Upper lobe of right lung (tissue), 1 donor: Measurements from ENCODE around the gene STX8. TPM values are rescaled to one million over a fixed set of nuclear protein-coding genes. Genes with fewer than 3 reads are reported as not detected.
"Not testable (repeated sequence)": the region's sequence is repeated elsewhere in the genome, so short reads cannot be mapped to it uniquely, and the experiment has no call there.

ENCODE experiments used
- ATAC-seq: fragments of 200-7000 bp; cut with Tn5 transposase; one replicate; pipeline ENCODE4 v1.9.1; 2020; ENCODE audit warnings: mild to moderate bottlenecking, moderate library complexity
- DNase-seq: peaks from one replicate; pipeline ENCODE4 v3.0.0-alpha.2; 2020
- H3K27ac ChIP-seq: fragments of 200-600 bp; one replicate; pipeline ENCODE4 v1.8.0; 2022
- H3K27me3 ChIP-seq: fragments of 200-600 bp; one replicate; pipeline ENCODE4 v1.8.0; 2022; ENCODE audit warnings: mild to moderate bottlenecking
- H3K36me3 ChIP-seq: fragments of 200-600 bp; one replicate; pipeline ENCODE4 v1.8.0; 2022
- H3K4me1 ChIP-seq: fragments of 200-600 bp; one replicate; pipeline ENCODE4 v1.8.0; 2022
- H3K4me3 ChIP-seq: fragments of 200-600 bp; one replicate; pipeline ENCODE4 v1.8.0; 2022; ENCODE audit warnings: mild to moderate bottlenecking
- H3K9me3 ChIP-seq: fragments of 200-600 bp; one replicate; pipeline ENCODE4 v1.8.0; 2022
- intact Hi-C: fragments of 100-400 bp; cut with DNase I; formaldehyde crosslinking; loops from one replicate; pipeline ENCODE4 v1.11.0; 2022
- total RNA-seq: library from RNA; stranded (reverse); fragmentation: NEBNext Ultra II Directional; extraction: Animal tissue kit (Norgen Biotek cat#: 25700); gene quantifications from one replicate; pipeline ENCODE4 v1.2.1, GENCODE V29; 2021
- TF ChIP-seq, protein P1 (sequence below): fragments of 200-600 bp; IDR thresholded peaks from one replicate; pipeline ENCODE4 v1.8.0; 2022; ENCODE audit warnings: antibody characterized with exemption
- donor health status: DM: no; HTN: yes; CAD: no; lungs with severe emphysema.

The STX8 gene
- total RNA-seq, 1 donor from 2014 or later = 52.5 TPM

DNA sequence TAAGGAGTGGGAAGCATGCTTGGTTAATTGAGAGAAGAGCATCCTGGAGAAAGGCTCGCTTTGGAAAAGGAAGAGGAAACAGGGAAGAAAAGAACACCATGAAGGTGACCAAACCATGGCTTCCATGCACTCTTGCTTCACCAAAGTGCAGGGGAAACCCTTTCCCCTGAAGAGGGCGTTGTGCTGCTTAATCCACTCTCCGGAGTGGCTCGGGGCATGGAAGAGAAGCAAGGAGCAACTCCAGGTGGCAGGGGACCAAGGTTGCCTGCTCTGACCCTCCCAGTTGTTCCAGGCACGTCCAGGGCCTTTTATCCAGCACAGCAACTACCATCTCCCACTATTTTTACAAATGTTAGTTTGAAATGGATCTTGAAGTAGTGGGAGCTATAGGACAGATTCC lies 108.1 kb downstream of the STX8 start:
- peaks cover 4% of the 10 kb centered on the region for H3K4me1 ChIP-seq
- ATAC-seq (no peak), DNase-seq (no peak)
- no peaks in the 10 kb centered on the region for H3K27me3 ChIP-seq
- no peaks in the 10 kb centered on the region for H3K9me3 ChIP-seq
- no peak overlapping the region for H3K4me3 ChIP-seq
- H3K27ac ChIP-seq = no peak overlapping the region
- no peaks in the 10 kb centered on the region for H3K36me3 ChIP-seq
- intact Hi-C loops = no loop called here
- TF ChIP-seq, protein P1, sequence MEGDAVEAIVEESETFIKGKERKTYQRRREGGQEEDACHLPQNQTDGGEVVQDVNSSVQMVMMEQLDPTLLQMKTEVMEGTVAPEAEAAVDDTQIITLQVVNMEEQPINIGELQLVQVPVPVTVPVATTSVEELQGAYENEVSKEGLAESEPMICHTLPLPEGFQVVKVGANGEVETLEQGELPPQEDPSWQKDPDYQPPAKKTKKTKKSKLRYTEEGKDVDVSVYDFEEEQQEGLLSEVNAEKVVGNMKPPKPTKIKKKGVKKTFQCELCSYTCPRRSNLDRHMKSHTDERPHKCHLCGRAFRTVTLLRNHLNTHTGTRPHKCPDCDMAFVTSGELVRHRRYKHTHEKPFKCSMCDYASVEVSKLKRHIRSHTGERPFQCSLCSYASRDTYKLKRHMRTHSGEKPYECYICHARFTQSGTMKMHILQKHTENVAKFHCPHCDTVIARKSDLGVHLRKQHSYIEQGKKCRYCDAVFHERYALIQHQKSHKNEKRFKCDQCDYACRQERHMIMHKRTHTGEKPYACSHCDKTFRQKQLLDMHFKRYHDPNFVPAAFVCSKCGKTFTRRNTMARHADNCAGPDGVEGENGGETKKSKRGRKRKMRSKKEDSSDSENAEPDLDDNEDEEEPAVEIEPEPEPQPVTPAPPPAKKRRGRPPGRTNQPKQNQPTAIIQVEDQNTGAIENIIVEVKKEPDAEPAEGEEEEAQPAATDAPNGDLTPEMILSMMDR = no peak

DNA sequence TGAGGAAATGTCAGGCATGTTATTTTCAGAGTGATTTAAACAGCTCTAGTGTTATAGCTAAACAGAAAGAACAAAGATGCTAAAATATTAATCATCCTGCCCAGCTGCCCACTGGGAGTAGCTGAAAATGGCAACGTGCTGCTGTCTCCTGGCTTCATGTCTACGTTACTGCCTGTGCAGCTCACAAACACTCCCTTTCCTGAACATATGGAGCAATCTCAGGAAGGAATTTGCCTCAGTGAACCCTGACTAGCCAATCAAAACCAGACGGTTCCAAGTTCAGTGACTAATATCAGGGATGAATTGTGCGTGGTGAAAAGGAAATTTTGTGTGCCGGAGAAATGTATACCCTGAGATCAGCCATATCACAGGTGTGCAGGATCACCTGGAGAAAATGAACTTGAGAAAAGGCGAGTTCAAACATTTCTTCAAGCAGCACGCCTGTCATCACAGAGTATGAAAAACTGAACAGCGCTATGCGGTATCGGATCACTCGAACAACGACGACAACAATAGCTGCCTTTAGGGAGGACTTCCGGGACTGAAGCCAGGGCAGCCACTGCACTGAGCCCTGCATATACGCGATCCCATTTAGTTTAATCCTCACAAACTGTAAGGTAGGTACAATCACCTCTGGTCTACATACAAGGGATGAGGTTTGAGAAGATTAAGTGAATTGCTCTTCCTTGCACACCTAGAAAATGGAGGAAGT lies 110.3 kb downstream of the STX8 start:
- Histone ChIP-seq H3K4me3 (no peak overlapping the region), H3K9me3 (no peaks in the 10 kb centered on the region), H3K27ac (no peak overlapping the region), H3K36me3 (no peaks in the 10 kb centered on the region), H3K4me1 (peaks cover 4% of the 10 kb centered on the region), H3K27me3 (no peaks in the 10 kb centered on the region)
- intact Hi-C loops = no loop called here
- no peak for DNase-seq
- TF ChIP-seq, protein P1 = no peak
- ATAC-seq = no peak

DNA sequence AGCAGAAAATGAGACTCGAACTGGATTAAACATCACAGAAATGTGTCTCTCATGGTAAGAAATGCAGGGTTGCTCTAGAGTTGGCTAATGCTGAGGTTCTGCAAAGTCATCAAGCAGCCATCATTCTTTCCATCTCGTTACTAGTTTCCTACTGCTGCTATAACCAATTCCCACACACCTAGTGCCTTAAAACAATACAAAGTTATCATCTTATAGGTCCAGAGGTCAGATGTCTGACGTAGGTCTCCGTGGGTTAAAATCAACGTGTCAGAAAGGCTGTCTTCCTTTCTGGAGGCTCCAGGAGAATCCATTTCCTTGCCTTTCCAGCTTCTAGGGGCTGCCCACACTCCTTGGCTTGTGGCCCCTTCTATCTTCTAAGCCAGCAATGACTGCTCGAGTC lies 118.6 kb downstream of the STX8 start:
- intact Hi-C loops = no loop called here
- ATAC-seq (no peak), DNase-seq (no peak)
- Histone ChIP-seq H3K4me1 (no peaks in the 10 kb centered on the region), H3K9me3 (no peaks in the 10 kb centered on the region), H3K27me3 (no peaks in the 10 kb centered on the region), H3K36me3 (no peaks in the 10 kb centered on the region), H3K4me3 (no peak overlapping the region), H3K27ac (no peak overlapping the region)
- TF ChIP-seq, protein P1 = no peak

DNA sequence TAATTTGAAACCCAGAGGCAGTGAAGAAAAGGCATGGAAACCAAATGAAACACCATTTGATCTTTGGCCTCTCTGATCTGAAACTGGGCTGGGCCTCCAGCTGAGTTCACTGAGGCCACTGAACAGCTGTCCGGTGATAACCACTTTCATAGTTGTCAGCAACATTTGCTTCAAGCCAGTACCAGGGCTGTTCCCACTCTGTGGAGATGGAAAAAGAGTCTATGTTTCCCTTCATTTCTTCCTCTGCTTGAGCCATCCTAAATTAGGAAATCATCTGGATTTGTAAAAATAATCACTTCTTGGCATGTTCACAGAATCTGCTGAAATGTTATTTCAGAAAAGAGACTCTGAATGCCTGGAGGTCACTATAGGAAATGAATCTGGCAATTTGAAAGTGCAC lies 119.3 kb downstream of the STX8 start:
- H3K27ac ChIP-seq = no peak overlapping the region
- no peak overlapping the region for H3K4me3 ChIP-seq
- no peak for ATAC-seq
- H3K36me3 ChIP-seq = no peaks in the 10 kb centered on the region
- H3K4me1 ChIP-seq = no peaks in the 10 kb centered on the region
- H3K9me3 ChIP-seq = no peaks in the 10 kb centered on the region
- DNase-seq = no peak
- TF ChIP-seq, protein P1 = no peak
- no peaks in the 10 kb centered on the region for H3K27me3 ChIP-seq
- intact Hi-C loops = no loop called here

DNA sequence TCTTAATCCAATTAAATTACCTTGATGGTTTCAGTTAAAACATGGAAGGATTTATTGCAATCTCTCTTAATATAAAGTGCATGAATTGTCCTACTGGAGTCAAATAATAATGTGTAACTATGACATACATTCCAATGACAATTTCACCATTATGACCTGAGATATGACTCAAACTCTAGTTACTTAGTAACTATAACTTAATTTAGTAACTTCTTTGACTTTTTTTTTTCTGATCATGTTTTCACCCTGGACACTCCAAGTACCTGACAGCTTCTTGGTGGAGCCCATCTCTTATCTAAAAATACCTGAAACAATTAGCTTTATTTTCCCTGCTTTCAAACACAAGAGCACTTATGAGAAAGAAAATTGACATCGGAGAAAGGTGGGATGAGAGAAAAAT lies 123.7 kb downstream of the STX8 start:
- intact Hi-C loops = no loop called here
- H3K36me3 ChIP-seq = no peaks in the 10 kb centered on the region
- H3K27ac ChIP-seq = no peak overlapping the region

DNA sequence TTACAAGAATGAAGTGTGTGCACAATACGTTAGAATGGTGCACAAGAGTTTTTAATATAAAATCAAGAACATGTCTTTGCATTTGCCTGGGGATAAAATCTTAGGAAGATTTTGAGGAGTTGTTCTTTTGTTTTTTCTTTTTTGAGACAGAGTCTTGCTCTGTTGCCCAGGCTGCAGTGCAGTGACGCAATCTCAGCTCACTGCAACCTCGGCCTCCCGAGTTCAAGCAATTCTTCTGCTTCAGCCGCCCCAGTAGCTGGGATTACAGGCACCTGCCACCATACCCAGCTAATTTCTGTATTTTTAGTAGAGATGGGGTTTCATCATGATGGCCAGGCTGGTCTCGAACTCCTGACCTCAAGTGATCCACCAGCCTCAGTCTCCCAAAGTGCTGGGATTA lies 128.3 kb downstream of the STX8 start:
- H3K27ac ChIP-seq, ATAC-seq, H3K27me3 ChIP-seq, H3K9me3 ChIP-seq, H3K4me3 ChIP-seq, intact Hi-C loops, H3K36me3 ChIP-seq, DNase-seq, H3K4me1 ChIP-seq: not testable (repeated sequence)

More for the DNA sequence above, 123.7 kb downstream of the STX8 start:
- DNase-seq (no peak), ATAC-seq (no peak)
- Histone ChIP-seq H3K4me1 (no peaks in the 10 kb centered on the region), H3K4me3 (no peak overlapping the region), H3K9me3 (no peaks in the 10 kb centered on the region), H3K27me3 (no peaks in the 10 kb centered on the region)
- TF ChIP-seq, protein P1 = no peak
